Measurements from ENCODE around the gene TPO.

TPO gene

DNA sequence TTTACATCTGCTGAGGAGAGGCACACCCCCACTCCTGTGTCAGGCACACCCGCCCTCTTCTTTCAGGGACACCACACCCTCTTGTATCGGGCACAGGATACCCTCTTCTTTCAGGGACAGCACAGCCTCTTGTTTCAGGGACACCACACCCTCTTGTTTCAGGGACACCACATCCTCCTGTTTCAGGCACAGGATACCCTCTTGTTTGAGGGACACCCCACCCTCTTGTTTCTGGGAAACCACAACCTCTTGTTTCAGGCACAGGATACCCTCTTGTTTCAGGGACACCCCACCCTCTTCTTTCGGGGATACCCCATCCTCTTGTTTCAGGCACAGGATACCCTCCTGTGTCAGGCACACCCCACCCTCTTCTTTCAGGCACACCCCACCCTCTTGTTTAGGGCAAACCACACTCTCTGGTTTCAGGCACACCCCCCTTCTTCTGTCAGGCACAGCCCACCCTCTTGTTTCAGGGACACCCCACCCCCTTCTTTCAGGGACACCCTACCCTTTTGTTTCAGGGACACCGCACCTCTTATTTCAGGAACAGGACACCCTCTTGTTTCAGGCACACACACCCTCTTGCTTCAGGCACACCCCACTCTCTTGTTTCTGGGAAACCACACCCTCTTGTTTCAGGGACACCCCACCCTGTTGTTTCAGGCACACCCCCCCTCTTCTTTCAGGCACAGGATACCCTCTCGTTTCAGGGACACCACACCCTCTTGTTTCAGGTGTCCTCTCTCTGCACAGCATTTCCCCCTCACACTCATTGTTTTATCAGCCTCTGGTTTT lies 96.2 kb downstream of the TPO start:
- TF ChIP-seq GATA2 (IDR thresholded peaks at IDR 0.05; ENCODE audit: low read depth, low read length), result no peak
- no peak for TF ChIP-seq GATA3 (IDR thresholded peaks at IDR 0.05; ENCODE audit: low read depth, low read length)

GRCh38 chr2:1510176-1510575 lies 96.9 kb downstream of the TPO start:
- TF ChIP-seq GATA2 (IDR thresholded peaks at IDR 0.05; ENCODE audit: low read depth, low read length) (peak; percentile 76), GATA3 (IDR thresholded peaks at IDR 0.05; ENCODE audit: low read depth, low read length) (no peak; the same call in 1 of the 2 replicates)

DNA sequence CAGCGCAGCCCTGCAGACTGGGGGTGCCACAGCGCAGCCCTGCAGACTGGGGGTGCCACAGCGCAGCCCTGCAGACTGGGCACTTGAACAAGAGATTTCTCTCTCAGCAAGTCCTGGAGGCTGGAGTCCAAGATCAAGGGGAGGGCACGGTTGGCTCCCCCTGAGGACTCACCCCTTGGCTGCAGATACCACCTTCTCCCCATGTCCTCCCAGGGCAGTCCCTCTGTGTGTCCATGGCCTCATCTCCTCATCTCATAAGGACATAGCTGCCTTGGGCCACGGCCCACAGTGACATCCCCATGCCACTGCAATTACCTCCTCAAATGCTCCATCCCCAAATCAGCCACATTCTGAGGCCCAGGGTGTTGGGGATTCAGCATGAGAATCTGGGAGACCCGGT lies 98.2 kb downstream of the TPO start:
- TF ChIP-seq GATA3 (IDR thresholded peaks at IDR 0.05; ENCODE audit: low read depth, low read length), result no peak
- TF ChIP-seq GATA2 (IDR thresholded peaks at IDR 0.05; ENCODE audit: low read depth, low read length), result no peak

- TF ChIP-seq GATA3 (IDR thresholded peaks at IDR 0.05; ENCODE audit: low read depth, low read length) (no peak), GATA2 (IDR thresholded peaks at IDR 0.05; ENCODE audit: low read depth, low read length) (no peak)
Observed at GRCh38 chr2:1512321-1513289, 99.3 kb downstream of the TPO start.

DNA sequence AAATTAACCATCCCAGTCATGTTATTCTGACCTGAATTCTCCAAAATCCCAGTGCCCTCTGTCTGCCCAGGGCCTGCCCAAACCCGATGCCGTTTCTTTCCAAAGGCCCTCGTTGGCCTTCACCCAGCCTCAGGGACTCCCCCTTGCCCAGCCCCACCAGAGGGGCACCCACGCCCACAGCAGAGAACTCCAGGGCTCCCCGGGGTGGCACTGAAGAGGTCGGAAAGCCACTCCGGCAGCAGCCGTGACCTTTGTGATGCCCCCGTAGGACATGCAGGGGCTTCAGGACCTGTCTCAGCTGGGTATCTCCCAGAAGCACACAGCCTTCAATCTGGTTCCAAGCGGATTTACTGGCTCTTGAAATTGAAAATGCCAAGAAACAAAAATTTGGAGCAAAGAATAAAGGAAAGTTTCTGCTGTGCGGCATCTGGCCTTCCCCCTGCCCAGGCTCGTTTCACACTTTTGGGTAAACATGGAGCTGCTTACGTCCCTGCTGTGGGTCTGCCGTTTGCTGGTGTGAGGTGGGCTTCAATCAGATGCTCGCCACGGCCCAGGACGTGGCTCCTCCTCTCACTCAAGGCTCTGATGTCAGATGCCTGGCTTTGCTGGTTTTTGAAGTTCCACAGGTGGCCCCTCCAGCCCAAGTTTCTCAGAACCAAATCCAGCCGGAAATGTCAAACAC lies 101.3 kb downstream of the TPO start:
- TF ChIP-seq GATA3 (IDR thresholded peaks at IDR 0.05; ENCODE audit: low read depth, low read length) (no peak), GATA2 (IDR thresholded peaks at IDR 0.05; ENCODE audit: low read depth, low read length) (no peak)

- TF ChIP-seq GATA2 (IDR thresholded peaks at IDR 0.05; ENCODE audit: low read depth, low read length) (no peak), GATA3 (IDR thresholded peaks at IDR 0.05; ENCODE audit: low read depth, low read length) (no peak)
Observed at GRCh38 chr2:1515073-1515430, 101.8 kb downstream of the TPO start.

GRCh38 chr2:1515986-1516797 lies 102.9 kb downstream of the TPO start:
- no peak for TF ChIP-seq GATA2 (IDR thresholded peaks at IDR 0.05; ENCODE audit: low read depth, low read length)
- no peak for TF ChIP-seq GATA3 (IDR thresholded peaks at IDR 0.05; ENCODE audit: low read depth, low read length)

GRCh38 chr2:1516798-1517060 lies 103.5 kb downstream of the TPO start:
- TF ChIP-seq GATA2 (IDR thresholded peaks at IDR 0.05; ENCODE audit: low read depth, low read length) (no peak), GATA3 (IDR thresholded peaks at IDR 0.05; ENCODE audit: low read depth, low read length) (no peak)

GRCh38 chr2:1517786-1518185 lies 104.5 kb downstream of the TPO start:
- no peak for TF ChIP-seq GATA3 (IDR thresholded peaks at IDR 0.05; ENCODE audit: low read depth, low read length)
- no peak for TF ChIP-seq GATA2 (IDR thresholded peaks at IDR 0.05; ENCODE audit: low read depth, low read length)

- no peak for TF ChIP-seq GATA2 (IDR thresholded peaks at IDR 0.05; ENCODE audit: low read depth, low read length)
- no peak for TF ChIP-seq GATA3 (IDR thresholded peaks at IDR 0.05; ENCODE audit: low read depth, low read length)
Observed at GRCh38 chr2:1518331-1518803, 105.1 kb downstream of the TPO start.

DNA sequence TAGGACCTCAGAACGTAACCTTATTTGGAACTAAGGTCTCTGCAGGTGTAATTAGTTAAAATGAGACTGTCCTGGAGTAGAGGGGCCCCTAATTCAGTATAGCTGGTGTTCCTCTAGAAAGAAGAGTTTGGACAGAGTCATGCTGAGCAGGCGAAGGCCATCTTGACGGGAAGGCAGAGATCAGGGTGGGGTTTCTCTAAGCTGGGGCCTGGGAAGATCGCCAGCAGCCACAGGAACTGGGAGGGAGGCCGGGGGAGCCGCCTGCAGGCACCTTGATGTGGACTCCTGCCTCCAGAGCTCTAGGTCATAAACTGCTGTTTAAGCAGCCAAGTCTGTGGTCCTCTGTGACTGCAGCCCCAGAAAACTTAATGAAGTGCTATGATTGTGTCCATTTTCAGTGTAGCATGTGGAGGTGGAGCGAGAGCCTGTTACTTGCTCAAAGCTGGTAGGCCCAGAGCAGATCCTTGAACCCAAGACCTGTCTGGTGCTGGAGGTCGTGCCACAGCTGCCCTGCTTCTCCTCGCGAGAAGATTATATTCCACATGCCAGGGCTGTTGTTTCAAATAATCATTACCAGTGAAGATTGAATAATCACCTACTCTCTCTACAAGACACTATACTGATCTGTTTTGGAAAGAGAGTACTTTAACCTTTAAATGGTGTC lies 105.7 kb downstream of the TPO start:
- TF ChIP-seq GATA3 (IDR thresholded peaks at IDR 0.05; ENCODE audit: low read depth, low read length), result no peak
- TF ChIP-seq GATA2 (IDR thresholded peaks at IDR 0.05; ENCODE audit: low read depth, low read length), result no peak

DNA sequence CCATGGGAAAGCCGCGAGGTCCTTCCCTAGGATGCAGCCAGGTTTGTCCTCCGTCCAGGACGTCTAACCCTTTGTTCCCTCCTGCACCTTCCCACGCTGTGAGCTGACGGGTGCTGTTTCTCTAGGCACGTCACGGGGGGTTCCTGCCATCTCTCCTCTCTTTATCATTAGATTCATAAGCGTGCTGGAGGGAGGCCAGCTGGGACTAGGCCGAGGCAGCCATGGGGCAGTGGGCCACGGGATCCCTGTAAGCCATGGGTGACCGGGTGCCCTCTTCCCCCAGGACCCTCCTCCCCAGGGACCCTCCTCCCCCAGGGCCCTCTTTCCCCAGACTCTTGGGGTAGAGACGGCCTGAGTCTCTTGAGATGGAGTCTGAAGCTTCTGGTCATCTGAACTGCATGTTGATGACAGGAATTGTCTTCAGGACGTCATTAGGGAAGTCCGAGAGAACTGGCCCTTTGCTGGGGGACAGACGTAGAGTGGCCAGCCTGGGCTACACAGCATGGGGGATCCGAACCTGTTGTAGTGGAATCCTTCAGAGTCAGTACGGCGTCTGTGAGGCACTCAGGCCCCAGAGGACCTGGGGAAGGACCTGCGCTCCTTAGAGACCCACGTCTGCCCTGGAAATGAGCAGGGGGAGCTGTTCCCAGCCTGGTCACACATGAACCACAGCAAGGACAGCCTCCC lies 108.1 kb downstream of the TPO start:
- TF ChIP-seq GATA3 (IDR thresholded peaks at IDR 0.05; ENCODE audit: low read depth, low read length) (no peak), GATA2 (IDR thresholded peaks at IDR 0.05; ENCODE audit: low read depth, low read length) (no peak)
